PC-9 (cell line): ENCODE measurements around the gene CASQ1.

Experiments used
- CTCF ChIP-seq: fragments of 200-600 bp; sonication (generic); conservative IDR thresholded peaks from 2 replicates; pipeline ENCODE4 v1.6.1; 2017; ENCODE audit warnings: mixed run types, antibody characterized with exemption, mild to moderate bottlenecking, moderate library complexity
- EZH2 ChIP-seq: fragments of 200-600 bp; sonication (generic); IDR thresholded peaks from 2 replicates; pipeline ENCODE4 v1.8.0; 2017; ENCODE audit warnings: antibody characterized with exemption, low read depth

GRCh38 chr1:160168016-160168415 is 22.4 kb upstream of the CASQ1 start:
- TF ChIP-seq CTCF: no peak
- TF ChIP-seq EZH2: no peak
